SIG-M5 treated with dmso at 0.1 percent for 504 hours (cell line): Measurements from ENCODE around the gene AUH.

ENCODE experiments used
- DNase-seq: peaks from one replicate; lab custom pipeline; 2025; ENCODE audit not compliant: unreplicated experiment; lab: John Stamatoyannopoulos, UW

The AUH gene

DNA sequence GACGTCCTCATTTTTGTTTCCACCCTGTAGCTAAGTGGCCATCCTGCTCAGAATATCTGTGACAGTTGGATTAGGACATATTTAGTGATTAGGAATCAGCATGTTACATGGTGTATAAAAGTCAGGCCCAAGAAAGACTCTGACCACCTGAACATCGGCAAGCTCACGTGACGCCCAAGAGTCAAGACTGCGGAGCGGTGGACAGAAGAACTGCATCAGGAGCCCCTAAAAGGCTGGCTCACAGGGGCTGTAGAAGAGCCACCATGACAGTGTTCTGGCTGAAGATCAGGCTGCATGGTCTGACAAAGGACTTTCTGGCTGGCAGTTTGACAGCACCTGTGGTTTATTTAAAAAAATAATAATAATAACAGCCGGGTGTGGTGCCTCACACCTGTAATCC, 185.3 kb downstream of the AUH start:
- DNase-seq = no peak

GRCh38 chr9:91174772-91175171, 186.9 kb downstream of the AUH start:
- peak; percentile 75 for DNase-seq

DNA sequence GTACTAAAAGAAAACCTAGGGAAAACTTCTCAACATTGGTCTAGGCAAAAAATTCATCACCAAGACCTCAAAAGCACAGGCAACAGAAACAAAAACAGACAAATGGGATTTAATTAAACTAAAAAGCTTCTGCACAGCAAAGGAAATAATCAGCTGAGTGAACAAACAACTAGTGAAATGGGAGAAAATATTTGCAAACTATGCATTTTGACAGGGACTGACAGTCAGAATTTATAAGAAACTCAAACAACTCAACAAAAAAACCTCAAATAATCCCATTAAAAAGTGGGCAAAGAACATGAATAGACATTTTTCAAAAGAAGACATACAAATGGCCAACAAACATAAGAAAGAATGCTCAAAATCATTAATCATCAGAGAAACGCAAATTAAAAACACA, 189.4 kb downstream of the AUH start:
- DNase-seq = no peak

DNA sequence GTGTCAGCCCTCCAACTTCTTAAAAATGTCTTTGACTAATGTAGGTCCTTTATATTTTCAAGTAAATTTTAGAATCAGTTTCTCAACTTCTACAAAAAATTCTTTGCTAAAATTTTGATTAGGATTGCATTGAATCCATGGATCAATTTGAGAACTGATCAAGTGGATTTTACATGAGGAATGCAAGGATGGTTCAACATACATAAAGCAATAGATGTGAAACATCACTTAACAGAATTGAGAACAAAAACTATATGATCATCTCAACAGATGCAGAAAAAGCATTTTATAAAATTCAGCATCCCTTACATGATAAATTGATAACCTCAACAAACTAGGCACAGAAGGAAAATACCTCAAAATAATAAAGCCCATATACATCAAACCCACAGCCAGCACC, 190.8 kb downstream of the AUH start:
- no peak for DNase-seq

- no peak for DNase-seq
Measured at GRCh38 chr9:91166796-91167366, 194.8 kb downstream of the AUH start.

DNA sequence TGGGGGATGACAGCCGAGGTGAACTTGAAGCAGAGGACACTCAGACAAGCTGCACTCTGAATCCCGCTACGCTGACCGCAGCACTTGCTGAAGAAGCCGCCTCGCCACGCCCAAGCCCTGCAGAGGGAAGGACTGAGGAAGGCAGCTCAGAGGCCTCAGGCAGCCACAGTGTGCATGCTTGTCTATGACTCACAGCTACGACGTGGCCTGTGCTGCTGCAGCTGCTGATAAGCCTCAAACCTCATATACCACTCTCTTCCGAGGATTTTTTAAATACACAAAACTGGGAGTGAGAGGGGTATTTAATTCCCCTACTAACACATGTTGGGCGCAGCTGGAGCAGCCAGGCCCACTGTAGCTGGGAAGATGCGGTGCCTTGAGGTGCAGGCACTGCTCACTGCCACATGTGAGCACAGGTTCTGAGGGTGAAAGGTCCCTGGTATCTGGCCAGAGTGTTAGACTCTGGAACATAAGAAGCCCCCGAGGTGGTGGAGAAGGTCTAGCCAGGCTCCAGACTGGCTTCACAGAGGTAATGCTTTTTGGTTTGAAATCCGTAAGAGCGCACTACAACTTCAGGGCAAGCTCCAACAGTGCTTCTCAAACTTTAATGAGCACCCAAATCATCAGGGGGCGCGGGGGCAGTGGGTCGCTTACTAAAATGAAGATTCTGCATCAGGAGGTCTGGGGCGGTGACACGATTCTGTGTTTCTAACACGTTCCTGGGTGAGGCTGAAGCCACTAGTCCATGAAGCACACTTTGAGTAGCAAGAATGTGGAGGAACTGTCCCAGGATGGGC, 196.8 kb downstream of the AUH start:
- peak; percentile 83 for DNase-seq
